Glomerular visceral epithelial cell (primary cell): ENCODE measurements around the gene SCNN1A.
"Not testable (repeated sequence)": the region's sequence is repeated elsewhere in the genome, so short reads cannot be mapped to it uniquely, and the experiment has no call there.

Experiments used
- DNase-seq: peaks from one replicate; pipeline ENCODE4 v3.0.0-alpha.2; 2016; ENCODE audit errors: extremely low spot score

The SCNN1A gene

GRCh38 chr12:6347367-6348338 lies 27.7 kb downstream of the SCNN1A start:
- DNase-seq = peak; percentile 71

- no peak for DNase-seq
Measured at GRCh38 chr12:6346942-6347341, 28.4 kb downstream of the SCNN1A start.

- no peak for DNase-seq
Measured at GRCh38 chr12:6346235-6346832, 29.0 kb downstream of the SCNN1A start.

- peak; percentile 86 for DNase-seq
Measured at GRCh38 chr12:6345319-6346091, 29.9 kb downstream of the SCNN1A start.

GRCh38 chr12:6344101-6344660 lies 31.2 kb downstream of the SCNN1A start:
- DNase-seq = not testable (repeated sequence)

- DNase-seq = no peak
Measured at GRCh38 chr12:6343518-6343917, 31.8 kb downstream of the SCNN1A start.

GRCh38 chr12:6342140-6342889 lies 33.0 kb downstream of the SCNN1A start:
- DNase-seq = no peak

GRCh38 chr12:6341417-6342139 lies 33.8 kb downstream of the SCNN1A start, which contains the start of gene TNFRSF1A:
Gene TNFRSF1A, minus strand, starts transcription at chr12:6342076. Its CDS starts 262 bp downstream, at chr12:6341814.
- peak; percentile 68 for DNase-seq

- DNase-seq = no peak
Measured at GRCh38 chr12:6340745-6341416, 34.5 kb downstream of the SCNN1A start.

- peak; percentile 54 for DNase-seq
Measured at GRCh38 chr12:6340032-6340638, 35.2 kb downstream of the SCNN1A start.

GRCh38 chr12:6338955-6339354 lies 36.4 kb downstream of the SCNN1A start:
- DNase-seq = no peak

GRCh38 chr12:6338536-6338935 lies 36.8 kb downstream of the SCNN1A start:
- DNase-seq = not testable (repeated sequence)

- no peak for DNase-seq
Measured at GRCh38 chr12:6337958-6338433, 37.4 kb downstream of the SCNN1A start.

- DNase-seq = no peak
Measured at GRCh38 chr12:6336889-6337853, 38.2 kb downstream of the SCNN1A start.

GRCh38 chr12:6336079-6336888 lies 39.1 kb downstream of the SCNN1A start:
- DNase-seq = peak; percentile 97

GRCh38 chr12:6335451-6336078 lies 39.8 kb downstream of the SCNN1A start:
- peak; percentile 83 for DNase-seq
